Measurements from ENCODE around the gene EGLN3.

The EGLN3 gene

DNA sequence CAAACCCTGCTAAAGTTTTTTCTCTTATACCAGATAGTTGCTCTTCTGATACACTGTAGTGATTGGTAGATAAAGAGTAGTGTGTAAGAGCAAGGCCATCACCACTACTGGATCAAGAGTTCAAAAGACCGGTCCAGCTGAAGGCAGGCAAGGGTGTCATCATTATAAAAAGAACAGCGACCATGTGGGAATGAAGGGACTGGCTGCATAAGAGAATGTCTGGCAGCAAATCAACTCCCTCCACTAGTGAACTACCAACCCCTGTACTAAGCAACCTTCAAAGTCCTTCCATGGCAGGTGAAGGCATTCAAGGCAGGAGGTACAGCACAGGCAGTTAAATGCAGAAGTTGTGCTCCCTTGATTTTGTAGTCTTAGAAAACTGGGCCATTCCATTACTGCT lies 53.5 kb downstream of the EGLN3 start:
- Mint-ChIP-seq H3K4me1 (no peaks in the 10 kb centered on the region), H3K27ac (no peak overlapping the region), H3K4me3 (no peak overlapping the region), H3K36me3 (no peaks in the 10 kb centered on the region), H3K9me3 (peaks cover 7% of the 10 kb centered on the region)
- ATAC-seq (no peak), DNase-seq (ENCODE audit: low spot score in 2 of 2) (no peak)

DNA sequence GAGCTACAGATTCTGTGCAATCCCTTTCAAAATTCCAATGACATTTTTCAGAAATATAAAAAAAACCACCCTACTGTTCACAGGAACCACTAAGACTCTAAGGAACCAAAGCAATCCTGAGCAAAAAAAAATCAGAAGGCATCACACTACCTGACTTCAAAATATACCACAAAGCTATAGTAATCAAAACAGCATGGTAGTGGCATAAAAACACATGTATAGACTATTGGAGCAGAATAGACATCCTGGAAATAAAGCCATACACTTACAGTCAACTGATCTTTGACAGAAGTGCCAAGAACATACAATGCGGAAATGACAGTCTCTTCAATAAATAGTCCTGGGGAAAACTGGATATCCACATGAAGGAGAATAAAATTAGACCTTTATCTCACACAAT lies 56.5 kb downstream of the EGLN3 start:
- Mint-ChIP-seq H3K27ac (no peak overlapping the region), H3K36me3 (no peaks in the 10 kb centered on the region), H3K4me1 (no peaks in the 10 kb centered on the region), H3K9me3 (peaks cover 14% of the 10 kb centered on the region), H3K4me3 (no peak overlapping the region)
- DNase-seq (ENCODE audit: low spot score in 2 of 2) (no peak), ATAC-seq (no peak)

DNA sequence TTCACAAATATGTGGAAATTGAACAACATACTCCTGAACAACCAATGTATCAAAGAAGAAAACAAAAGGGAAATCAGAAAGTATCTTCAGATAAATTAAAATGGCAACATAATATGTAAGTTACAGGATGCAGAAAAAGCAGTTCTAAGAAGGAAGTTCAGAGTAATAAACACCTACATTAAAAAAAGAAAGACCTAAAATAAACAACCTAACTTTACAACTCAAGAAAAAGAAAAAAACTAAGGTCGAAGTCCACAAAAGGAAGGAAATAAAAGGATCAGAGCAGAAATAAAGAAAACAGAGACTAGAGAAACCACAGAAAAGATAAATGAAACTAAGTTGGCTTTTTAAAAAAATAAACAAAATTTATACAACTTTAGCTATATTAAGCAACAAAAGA lies 59.2 kb downstream of the EGLN3 start:
- Mint-ChIP-seq H3K27ac (no peak overlapping the region), H3K9me3 (peaks cover 17% of the 10 kb centered on the region), H3K4me3 (no peak overlapping the region), H3K4me1 (no peaks in the 10 kb centered on the region), H3K36me3 (no peaks in the 10 kb centered on the region)
- ATAC-seq (no peak), DNase-seq (ENCODE audit: low spot score in 2 of 2) (no peak)

DNA sequence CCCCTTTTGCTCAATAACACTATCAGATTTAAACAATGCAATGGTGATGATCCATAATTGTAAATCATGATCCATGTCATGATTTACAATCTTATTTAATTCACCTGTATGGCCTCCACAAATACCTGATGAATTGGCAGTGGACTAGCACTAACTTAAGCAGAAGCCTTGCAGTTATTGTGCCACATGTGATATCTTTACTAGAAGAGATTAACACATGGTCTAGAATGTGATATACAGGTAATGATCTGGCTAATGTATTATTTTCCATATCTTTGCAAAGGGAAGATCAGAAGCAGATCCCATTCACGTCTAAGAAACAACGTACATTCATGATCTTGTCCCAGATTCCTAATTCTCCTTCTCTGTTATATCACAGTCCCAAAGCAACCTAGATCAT lies 66.0 kb downstream of the EGLN3 start:
- ATAC-seq (no peak), DNase-seq (ENCODE audit: low spot score in 2 of 2) (no peak)
- no peak overlapping the region for H3K27ac Mint-ChIP-seq
- H3K4me3 Mint-ChIP-seq = no peak overlapping the region
- no peaks in the 10 kb centered on the region for H3K36me3 Mint-ChIP-seq
- peaks cover 6% of the 10 kb centered on the region for H3K9me3 Mint-ChIP-seq
- H3K4me1 Mint-ChIP-seq = no peaks in the 10 kb centered on the region

DNA sequence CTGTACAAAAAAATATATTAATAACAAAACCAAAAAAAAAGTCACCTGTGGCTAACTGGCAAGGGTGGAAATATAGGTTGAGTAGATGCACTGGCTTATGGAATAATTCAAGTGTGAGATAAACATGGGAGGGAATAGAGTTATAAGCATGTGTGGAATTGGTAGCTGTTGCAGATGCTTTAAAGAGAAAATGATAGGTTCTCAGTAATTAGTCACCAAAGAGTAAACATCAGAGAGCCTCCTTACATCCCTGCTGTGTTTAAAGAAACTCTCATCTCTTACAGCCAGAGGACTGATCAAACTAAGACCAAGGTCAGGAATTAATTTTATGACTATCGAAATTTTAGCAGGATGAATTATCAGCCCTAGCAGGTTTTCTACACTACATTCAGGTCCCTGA lies 70.5 kb downstream of the EGLN3 start:
- Mint-ChIP-seq H3K4me3 (no peak overlapping the region), H3K36me3 (no peaks in the 10 kb centered on the region), H3K9me3 (peaks cover 19% of the 10 kb centered on the region), H3K27ac (no peak overlapping the region), H3K4me1 (no peaks in the 10 kb centered on the region)
- ATAC-seq = no peak
- DNase-seq (ENCODE audit: low spot score in 2 of 2) = no peak

DNA sequence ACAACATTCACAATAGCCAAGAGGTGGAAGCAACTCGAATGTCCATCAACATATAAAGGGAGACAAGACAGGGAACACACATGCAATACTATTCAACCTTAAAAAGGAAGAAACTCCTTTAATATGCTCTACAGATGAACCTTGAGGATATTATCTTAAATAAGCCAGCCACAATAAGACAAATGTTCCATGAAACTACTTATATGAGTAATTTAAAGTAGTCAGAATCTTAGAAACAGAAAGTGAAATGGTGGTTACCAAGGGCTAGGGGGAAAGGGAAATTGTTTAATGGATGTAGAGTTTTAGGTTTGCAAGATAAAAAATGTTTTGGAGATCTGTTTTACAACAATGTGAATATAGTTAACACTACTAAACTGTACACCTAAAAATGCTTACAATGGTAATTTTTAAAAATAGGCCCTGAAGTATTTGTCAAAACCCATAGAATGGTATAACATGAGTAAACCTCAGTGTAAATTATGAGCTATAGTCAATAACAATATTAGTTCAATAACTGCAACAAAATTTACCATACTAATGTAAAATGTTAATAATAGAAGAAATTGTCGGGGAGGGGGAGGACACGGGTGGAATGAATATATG lies 71.1 kb downstream of the EGLN3 start:
- DNase-seq (ENCODE audit: low spot score in 2 of 2) = no peak
- Mint-ChIP-seq H3K4me1 (no peaks in the 10 kb centered on the region), H3K4me3 (no peak overlapping the region), H3K9me3 (peaks cover 23% of the 10 kb centered on the region), H3K27ac (no peak overlapping the region), H3K36me3 (no peaks in the 10 kb centered on the region)
- ATAC-seq = no peak

DNA sequence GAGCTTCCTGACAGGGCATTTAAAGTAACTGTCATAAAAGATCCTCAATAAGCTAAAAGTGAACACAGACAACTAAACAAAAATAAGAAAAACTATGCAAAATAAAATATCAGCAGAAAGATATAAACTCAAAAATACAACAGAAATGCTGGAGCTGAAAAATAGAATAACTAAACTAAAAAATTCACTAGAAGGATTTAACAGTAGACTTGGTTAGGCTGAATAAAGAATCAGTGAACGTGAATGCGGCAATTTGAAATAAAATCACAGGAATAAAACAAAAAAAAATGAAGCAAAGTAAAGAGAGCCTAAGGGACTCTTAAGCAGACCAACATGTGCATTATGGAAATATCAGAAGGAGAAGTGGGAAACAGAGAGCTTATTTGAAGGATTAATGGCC lies 74.6 kb downstream of the EGLN3 start:
- Mint-ChIP-seq H3K27ac (no peak overlapping the region), H3K9me3 (peaks cover 31% of the 10 kb centered on the region), H3K4me1 (no peaks in the 10 kb centered on the region), H3K36me3 (no peaks in the 10 kb centered on the region), H3K4me3 (no peak overlapping the region)
- ATAC-seq = no peak
- no peak for DNase-seq (ENCODE audit: low spot score in 2 of 2)

All from stimulated activated effector memory CD8-positive, alpha-beta T cell treated with anti-CD3 and anti-CD28 coated beads, Interleukin-12 subunit alpha, Interleukin-12 subunit beta, amount 100 ng/mL, for 72 hours (primary cell).